B cell (primary cell): ENCODE results near the gene CCDC38.

Source experiments
- EZH2 ChIP-seq: IDR thresholded peaks from 2 replicates; pipeline ENCODE4 v1.6.1; 2012; ENCODE audit warnings: borderline replicate concordance, low read depth, mild to moderate bottlenecking, moderate library complexity, low read length; ENCODE audit not compliant: insufficient read depth, poor library complexity, severe bottlenecking
- TF ChIP-seq, protein P1 (sequence below): fragments of 200-600 bp; IDR thresholded peaks from one replicate; pipeline ENCODE4 v1.8.0; 2022; ENCODE audit warnings: antibody characterized with exemption, mild to moderate bottlenecking

- TF ChIP-seq, protein P1, sequence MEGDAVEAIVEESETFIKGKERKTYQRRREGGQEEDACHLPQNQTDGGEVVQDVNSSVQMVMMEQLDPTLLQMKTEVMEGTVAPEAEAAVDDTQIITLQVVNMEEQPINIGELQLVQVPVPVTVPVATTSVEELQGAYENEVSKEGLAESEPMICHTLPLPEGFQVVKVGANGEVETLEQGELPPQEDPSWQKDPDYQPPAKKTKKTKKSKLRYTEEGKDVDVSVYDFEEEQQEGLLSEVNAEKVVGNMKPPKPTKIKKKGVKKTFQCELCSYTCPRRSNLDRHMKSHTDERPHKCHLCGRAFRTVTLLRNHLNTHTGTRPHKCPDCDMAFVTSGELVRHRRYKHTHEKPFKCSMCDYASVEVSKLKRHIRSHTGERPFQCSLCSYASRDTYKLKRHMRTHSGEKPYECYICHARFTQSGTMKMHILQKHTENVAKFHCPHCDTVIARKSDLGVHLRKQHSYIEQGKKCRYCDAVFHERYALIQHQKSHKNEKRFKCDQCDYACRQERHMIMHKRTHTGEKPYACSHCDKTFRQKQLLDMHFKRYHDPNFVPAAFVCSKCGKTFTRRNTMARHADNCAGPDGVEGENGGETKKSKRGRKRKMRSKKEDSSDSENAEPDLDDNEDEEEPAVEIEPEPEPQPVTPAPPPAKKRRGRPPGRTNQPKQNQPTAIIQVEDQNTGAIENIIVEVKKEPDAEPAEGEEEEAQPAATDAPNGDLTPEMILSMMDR: no peak
- TF ChIP-seq EZH2: no peak
Measured at GRCh38 chr12:95851606-95852005, 90.8 kb downstream of the CCDC38 start.
